ENCODE measurements around the gene RPL5.

The RPL5 gene

DNA sequence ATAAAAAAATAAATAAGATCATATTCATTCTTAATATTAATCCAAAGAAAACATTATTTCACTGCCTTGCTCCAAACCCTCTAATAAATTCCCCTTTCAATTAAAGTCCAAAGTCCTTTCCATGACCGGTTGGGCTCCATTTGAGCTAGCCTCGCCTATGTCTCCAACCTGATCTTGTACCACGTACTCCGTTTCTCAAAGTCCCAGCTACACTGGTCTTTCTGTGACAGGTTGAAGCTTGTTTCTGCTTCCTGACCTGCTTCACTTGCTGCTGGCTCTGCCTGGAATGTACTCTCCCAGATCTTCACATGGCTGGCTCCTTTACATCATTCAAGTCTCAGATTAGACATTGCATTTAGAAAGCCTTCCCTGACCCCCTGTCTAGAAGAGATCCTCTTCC lies 16.4 kb downstream of the RPL5 start:
- H3K4me3 ChIP-seq (ENCODE audit: low read depth, low read length) = no peak overlapping the region
- in situ Hi-C loops (cut with HindIII; ENCODE audit: low sequenced_read_pairs) = no loop called here
- TF ChIP-seq, protein P1, sequence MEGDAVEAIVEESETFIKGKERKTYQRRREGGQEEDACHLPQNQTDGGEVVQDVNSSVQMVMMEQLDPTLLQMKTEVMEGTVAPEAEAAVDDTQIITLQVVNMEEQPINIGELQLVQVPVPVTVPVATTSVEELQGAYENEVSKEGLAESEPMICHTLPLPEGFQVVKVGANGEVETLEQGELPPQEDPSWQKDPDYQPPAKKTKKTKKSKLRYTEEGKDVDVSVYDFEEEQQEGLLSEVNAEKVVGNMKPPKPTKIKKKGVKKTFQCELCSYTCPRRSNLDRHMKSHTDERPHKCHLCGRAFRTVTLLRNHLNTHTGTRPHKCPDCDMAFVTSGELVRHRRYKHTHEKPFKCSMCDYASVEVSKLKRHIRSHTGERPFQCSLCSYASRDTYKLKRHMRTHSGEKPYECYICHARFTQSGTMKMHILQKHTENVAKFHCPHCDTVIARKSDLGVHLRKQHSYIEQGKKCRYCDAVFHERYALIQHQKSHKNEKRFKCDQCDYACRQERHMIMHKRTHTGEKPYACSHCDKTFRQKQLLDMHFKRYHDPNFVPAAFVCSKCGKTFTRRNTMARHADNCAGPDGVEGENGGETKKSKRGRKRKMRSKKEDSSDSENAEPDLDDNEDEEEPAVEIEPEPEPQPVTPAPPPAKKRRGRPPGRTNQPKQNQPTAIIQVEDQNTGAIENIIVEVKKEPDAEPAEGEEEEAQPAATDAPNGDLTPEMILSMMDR (IDR thresholded peaks at IDR 0.05; ENCODE audit: low read depth, low read length, missing control alignments) = no peak

DNA sequence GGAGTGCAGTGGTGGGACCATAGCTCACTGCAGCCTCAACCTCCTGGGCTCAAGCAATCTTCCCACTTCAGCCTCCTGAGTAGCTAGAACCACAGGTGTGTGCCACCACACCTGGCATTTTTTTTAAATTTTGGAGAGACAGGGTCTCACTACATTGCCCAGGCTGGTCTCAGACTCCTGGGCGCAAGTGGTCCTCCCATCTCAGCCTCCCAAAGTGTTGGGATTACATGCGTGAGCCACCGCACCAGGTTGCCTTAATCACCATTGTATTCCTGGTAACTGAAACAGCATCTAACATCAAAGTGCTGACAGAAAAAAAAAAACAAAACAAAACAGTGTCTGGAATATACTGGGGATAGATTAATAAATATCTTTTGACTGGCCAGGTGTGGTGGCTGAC lies 18.2 kb downstream of the RPL5 start:
- DNase-seq (ENCODE audit: low read depth) = no peak
- TF ChIP-seq, protein P1 (IDR thresholded peaks at IDR 0.05; ENCODE audit: low read depth, low read length, missing control alignments) = no peak
- H3K4me3 ChIP-seq (ENCODE audit: low read depth, low read length) = no peak overlapping the region
- in situ Hi-C loops (cut with HindIII; ENCODE audit: low sequenced_read_pairs) = loop anchor here (25.0 kb wide), 1 partner anchor 162 kb away; no protein-coding TSS in a partner anchor

More for the DNA sequence above, 16.4 kb downstream of the RPL5 start:
- no peak for DNase-seq (ENCODE audit: low read depth)

DNA sequence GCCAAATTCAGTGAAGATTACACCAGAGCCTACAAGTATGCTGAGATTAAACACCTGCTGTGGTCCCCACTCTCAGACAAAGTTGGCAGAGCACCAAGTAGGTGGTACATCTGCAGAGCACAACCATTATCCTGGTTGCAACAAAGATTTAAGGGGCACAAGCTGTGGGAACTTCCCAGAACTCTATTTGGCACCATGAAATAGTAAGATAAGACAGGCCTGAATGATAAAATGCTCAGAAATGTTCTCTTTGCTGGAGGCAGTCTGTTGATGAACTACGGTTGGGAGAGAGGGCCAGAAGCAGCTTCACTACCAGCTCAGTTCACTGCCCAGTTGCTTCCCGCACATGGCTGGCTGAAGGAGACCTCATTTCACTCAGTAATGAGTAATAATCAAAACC lies 19.9 kb downstream of the RPL5 start:
- H3K4me3 ChIP-seq (ENCODE audit: low read depth, low read length) = no peak overlapping the region
- no peak for DNase-seq (ENCODE audit: low read depth)
- in situ Hi-C loops (cut with HindIII; ENCODE audit: low sequenced_read_pairs) = loop anchor here (25.0 kb wide), 1 partner anchor 161 kb away; no protein-coding TSS in a partner anchor
- TF ChIP-seq, protein P1 (IDR thresholded peaks at IDR 0.05; ENCODE audit: low read depth, low read length, missing control alignments) = no peak

DNA sequence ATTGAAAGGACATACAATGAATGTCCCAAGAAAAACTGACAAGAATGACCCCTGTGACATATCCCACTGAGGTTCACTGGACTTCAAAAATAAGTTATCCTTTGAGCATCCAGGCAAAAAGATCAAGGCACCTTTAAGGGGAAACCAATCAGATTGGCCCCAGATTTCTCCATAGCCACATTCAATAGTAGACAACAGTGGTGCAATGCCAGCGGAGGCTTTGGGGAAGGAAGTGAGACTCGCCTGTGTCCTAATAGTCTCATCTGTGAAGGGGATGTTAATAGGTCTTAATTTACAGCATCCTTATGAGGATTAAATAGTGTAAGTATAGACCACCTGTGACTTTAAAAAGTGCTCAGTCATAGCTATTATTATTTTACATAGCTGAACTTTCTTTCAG lies 21.5 kb downstream of the RPL5 start:
- TF ChIP-seq, protein P1 (IDR thresholded peaks at IDR 0.05; ENCODE audit: low read depth, low read length, missing control alignments) = no peak
- in situ Hi-C loops (cut with HindIII; ENCODE audit: low sequenced_read_pairs) = loop anchor here (25.0 kb wide), 1 partner anchor 159 kb away; no protein-coding TSS in a partner anchor
- no peak for DNase-seq (ENCODE audit: low read depth)
- no peak overlapping the region for H3K4me3 ChIP-seq (ENCODE audit: low read depth, low read length)

DNA sequence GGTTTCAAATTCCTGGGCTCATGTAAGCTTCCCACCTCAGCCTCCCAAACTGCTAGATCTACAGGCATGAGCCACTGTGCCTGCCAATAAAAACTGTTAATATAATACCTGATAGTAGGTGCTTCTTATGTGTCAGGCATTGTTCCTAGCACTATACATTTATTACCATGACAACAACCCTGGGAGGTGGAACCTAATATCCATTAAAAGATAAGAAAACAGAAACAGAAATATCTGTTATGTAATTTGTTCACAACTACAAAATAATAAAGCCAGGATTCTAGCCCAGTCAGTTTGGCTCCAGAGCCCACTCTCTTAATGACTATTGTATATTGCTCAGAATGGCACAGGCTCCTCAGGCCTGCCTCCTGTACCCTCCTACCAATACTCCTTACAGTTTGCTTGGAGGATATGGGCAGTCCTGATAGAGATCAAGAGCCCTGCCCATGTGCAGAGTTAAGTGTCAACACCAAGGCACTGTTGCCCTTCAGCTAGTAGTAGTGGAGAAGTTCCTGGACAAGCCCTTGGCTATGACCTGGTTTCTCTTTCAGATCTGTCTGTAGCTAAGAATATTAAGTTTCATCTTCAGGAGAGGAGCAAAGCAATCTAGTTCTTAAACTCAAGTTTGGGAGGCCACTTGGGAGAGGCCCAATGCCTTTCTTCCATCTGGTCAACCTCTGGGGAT lies 22.4 kb downstream of the RPL5 start:
- H3K4me3 ChIP-seq (ENCODE audit: low read depth, low read length) = no peak overlapping the region
- DNase-seq (ENCODE audit: low read depth) = no peak
- in situ Hi-C loops (cut with HindIII; ENCODE audit: low sequenced_read_pairs) = loop anchor here (25.0 kb wide), 1 partner anchor 158 kb away; no protein-coding TSS in a partner anchor
- TF ChIP-seq, protein P1 (IDR thresholded peaks at IDR 0.05; ENCODE audit: low read depth, low read length, missing control alignments) = no peak

DNA sequence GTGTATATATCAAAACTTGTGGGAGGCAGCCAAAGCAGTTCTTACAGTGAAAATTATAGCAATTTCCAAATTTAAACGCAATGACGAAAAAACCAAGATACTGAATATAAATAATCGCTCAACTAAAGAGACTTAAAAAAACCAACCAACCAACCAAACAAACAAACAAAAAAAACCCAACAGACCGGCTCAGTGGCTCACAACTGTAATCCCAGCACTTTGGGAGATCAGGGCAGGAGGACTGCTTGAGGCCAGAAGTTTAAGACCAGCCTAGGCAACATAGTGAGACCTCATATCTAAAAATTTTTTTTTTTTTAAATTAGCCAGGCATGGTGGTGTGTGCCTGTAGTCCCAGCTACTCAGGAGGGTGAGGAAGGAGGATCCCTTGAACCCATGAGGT lies 23.4 kb downstream of the RPL5 start:
- DNase-seq (ENCODE audit: low read depth) = no peak
- TF ChIP-seq, protein P1 (IDR thresholded peaks at IDR 0.05; ENCODE audit: low read depth, low read length, missing control alignments) = no peak
- in situ Hi-C loops (cut with HindIII; ENCODE audit: low sequenced_read_pairs) = loop anchor here (25.0 kb wide), 1 partner anchor 157 kb away; no protein-coding TSS in a partner anchor
- H3K4me3 ChIP-seq (ENCODE audit: low read depth, low read length) = no peak overlapping the region

Data from astrocyte of the cerebellum (primary cell).